ENCODE measurements around the gene NRN1.

Gene NRN1

GRCh38 chr6:6007366-6008088 is 802 bp upstream of the NRN1 start:
- Histone ChIP-seq H2BK12ac (ENCODE audit: low read length) (no peak overlapping the region), H2AFZ (ENCODE audit: insufficient read depth, low read length, poor library complexity) (peak overlapping the region; percentile 35), H3K23ac (ENCODE audit: low read length) (no peak overlapping the region), H2BK120ac (ENCODE audit: insufficient read depth, low read length, poor library complexity) (no peak overlapping the region), H3K9ac (ENCODE audit: low read length) (no peak overlapping the region), H3K79me2 (ENCODE audit: control insufficient read depth, insufficient read depth, low read length, poor library complexity) (no peaks in the 10 kb centered on the region), H3K9me3 (ENCODE audit: insufficient read depth, low read depth, low read length) (no peaks in the 10 kb centered on the region), H3K36me3 (ENCODE audit: control insufficient read depth in 1 of 2, insufficient read depth in 2 of 2, low read length in 2 of 2) (no peaks in the 10 kb centered on the region), H3K4ac (ENCODE audit: low read depth, low read length) (no peak overlapping the region), H4K8ac (ENCODE audit: low read depth, low read length) (no peak overlapping the region), H2BK5ac (ENCODE audit: low read depth, low read length, poor library complexity) (no peak overlapping the region), H4K12ac (ENCODE audit: low read depth, low read length) (no peak overlapping the region), H2AK5ac (ENCODE audit: low read length) (no peak overlapping the region), H3K4me2 (ENCODE audit: low read length) (peak overlapping the region; percentile 93), H3K14ac (ENCODE audit: low read length) (no peak overlapping the region), H3K27ac (ENCODE audit: low read depth, low read length) (no peak overlapping the region), H3K4me3 (ENCODE audit: low read depth, low read length) (no peak overlapping the region), H3K18ac (ENCODE audit: low read length) (no peak overlapping the region), H3K79me1 (ENCODE audit: low read length) (no peaks in the 10 kb centered on the region), H3K27me3 (ENCODE audit: insufficient read depth, low read length) (peaks cover 58% of the 10 kb centered on the region), H3K4me1 (ENCODE audit: control insufficient read depth in 1 of 2, insufficient read depth in 2 of 2, low read length in 2 of 2) (peaks cover 14 to 21% of the 10 kb centered on the region in 2 experiments), H4K91ac (ENCODE audit: low read depth, low read length) (no peak overlapping the region)
- WGBS (ENCODE audit: extremely low coverage, insufficient coverage, insufficient read length), result no CpG with 5 or more reads among the region's 57 CpGs
- peak; percentile 31 to 56 for DNase-seq

- H4K91ac ChIP-seq (ENCODE audit: low read depth, low read length), result no peak overlapping the region
- H3K4ac ChIP-seq (ENCODE audit: low read depth, low read length), result no peak overlapping the region
- H3K23ac ChIP-seq (ENCODE audit: low read length), result no peak overlapping the region
- no peak for DNase-seq
- no peak overlapping the region for H3K14ac ChIP-seq (ENCODE audit: low read length)
- H4K12ac ChIP-seq (ENCODE audit: low read depth, low read length), result no peak overlapping the region
- no peak overlapping the region for H3K4me2 ChIP-seq (ENCODE audit: low read length)
- no peaks in the 10 kb centered on the region for H3K79me1 ChIP-seq (ENCODE audit: low read length)
- H2AK5ac ChIP-seq (ENCODE audit: low read length), result no peak overlapping the region
- H3K18ac ChIP-seq (ENCODE audit: low read length), result no peak overlapping the region
- peaks cover 68% of the 10 kb centered on the region for H3K27me3 ChIP-seq (ENCODE audit: insufficient read depth, low read length)
- no peak overlapping the region for H3K4me3 ChIP-seq (ENCODE audit: low read depth, low read length)
- no CpG with 5 or more reads among the region's 10 CpGs for WGBS (ENCODE audit: extremely low coverage, insufficient coverage, insufficient read length)
- H2BK12ac ChIP-seq (ENCODE audit: low read length), result no peak overlapping the region
- H3K27ac ChIP-seq (ENCODE audit: low read depth, low read length), result no peak overlapping the region
- no peak overlapping the region for H2BK120ac ChIP-seq (ENCODE audit: insufficient read depth, low read length, poor library complexity)
- H3K9me3 ChIP-seq (ENCODE audit: insufficient read depth, low read depth, low read length), result peaks cover 6% of the 10 kb centered on the region
- H2AFZ ChIP-seq (ENCODE audit: insufficient read depth, low read length, poor library complexity), result no peak overlapping the region
- H3K4me1 ChIP-seq (ENCODE audit: control insufficient read depth in 1 of 2, insufficient read depth in 2 of 2, low read length in 2 of 2), result peaks cover 17 to 23% of the 10 kb centered on the region in 2 experiments
- no peak overlapping the region for H4K8ac ChIP-seq (ENCODE audit: low read depth, low read length)
- H2BK5ac ChIP-seq (ENCODE audit: low read depth, low read length, poor library complexity), result no peak overlapping the region
- no peaks in the 10 kb centered on the region for H3K79me2 ChIP-seq (ENCODE audit: control insufficient read depth, insufficient read depth, low read length, poor library complexity)
- no peaks in the 10 kb centered on the region for H3K36me3 ChIP-seq (ENCODE audit: control insufficient read depth in 1 of 2, insufficient read depth in 2 of 2, low read length in 2 of 2)
- H3K9ac ChIP-seq (ENCODE audit: low read length), result no peak overlapping the region
Observed at GRCh38 chr6:6006006-6006427, 708 bp downstream of the NRN1 start.

- Histone ChIP-seq H3K4ac (ENCODE audit: low read depth, low read length) (no peak overlapping the region), H3K36me3 (ENCODE audit: control insufficient read depth in 1 of 2, insufficient read depth in 2 of 2, low read length in 2 of 2) (no peaks in the 10 kb centered on the region), H3K14ac (ENCODE audit: low read length) (no peak overlapping the region), H3K79me1 (ENCODE audit: low read length) (no peaks in the 10 kb centered on the region), H2AK5ac (ENCODE audit: low read length) (no peak overlapping the region), H3K4me2 (ENCODE audit: low read length) (no peak overlapping the region), H2BK5ac (ENCODE audit: low read depth, low read length, poor library complexity) (no peak overlapping the region), H3K27me3 (ENCODE audit: insufficient read depth, low read length) (peaks cover 75% of the 10 kb centered on the region), H3K79me2 (ENCODE audit: control insufficient read depth, insufficient read depth, low read length, poor library complexity) (no peaks in the 10 kb centered on the region), H2BK120ac (ENCODE audit: insufficient read depth, low read length, poor library complexity) (no peak overlapping the region), H3K18ac (ENCODE audit: low read length) (no peak overlapping the region), H4K91ac (ENCODE audit: low read depth, low read length) (no peak overlapping the region), H3K9ac (ENCODE audit: low read length) (no peak overlapping the region), H3K4me1 (ENCODE audit: control insufficient read depth in 1 of 2, insufficient read depth in 2 of 2, low read length in 2 of 2) (peaks cover 17 to 23% of the 10 kb centered on the region in 2 experiments), H3K4me3 (ENCODE audit: low read depth, low read length) (no peak overlapping the region), H3K9me3 (ENCODE audit: insufficient read depth, low read depth, low read length) (peaks cover 6% of the 10 kb centered on the region), H2BK12ac (ENCODE audit: low read length) (no peak overlapping the region), H3K27ac (ENCODE audit: low read depth, low read length) (no peak overlapping the region), H3K23ac (ENCODE audit: low read length) (no peak overlapping the region), H2AFZ (ENCODE audit: insufficient read depth, low read length, poor library complexity) (no peak overlapping the region), H4K12ac (ENCODE audit: low read depth, low read length) (no peak overlapping the region), H4K8ac (ENCODE audit: low read depth, low read length) (no peak overlapping the region)
- no peak for DNase-seq
- 100% methylated on average over 1 of the region's 13 CpGs for WGBS (ENCODE audit: extremely low coverage, insufficient coverage, insufficient read length)
Observed at GRCh38 chr6:6005051-6006005, 1.4 kb downstream of the NRN1 start.

- Histone ChIP-seq H3K18ac (ENCODE audit: low read length) (no peak overlapping the region), H3K4me2 (ENCODE audit: low read length) (peak overlapping the region; percentile 69), H3K27me3 (ENCODE audit: insufficient read depth, low read length) (peaks cover 82% of the 10 kb centered on the region), H3K36me3 (ENCODE audit: control insufficient read depth in 1 of 2, insufficient read depth in 2 of 2, low read length in 2 of 2) (no peaks in the 10 kb centered on the region), H2BK120ac (ENCODE audit: insufficient read depth, low read length, poor library complexity) (no peak overlapping the region), H2BK12ac (ENCODE audit: low read length) (no peak overlapping the region), H3K14ac (ENCODE audit: low read length) (no peak overlapping the region), H3K79me2 (ENCODE audit: control insufficient read depth, insufficient read depth, low read length, poor library complexity) (no peaks in the 10 kb centered on the region), H3K4me1 (ENCODE audit: control insufficient read depth in 1 of 2, insufficient read depth in 2 of 2, low read length in 2 of 2) (peaks cover 17 to 23% of the 10 kb centered on the region in 2 experiments), H3K4ac (ENCODE audit: low read depth, low read length) (no peak overlapping the region), H3K79me1 (ENCODE audit: low read length) (no peaks in the 10 kb centered on the region), H2AFZ (ENCODE audit: insufficient read depth, low read length, poor library complexity) (no peak overlapping the region), H2BK5ac (ENCODE audit: low read depth, low read length, poor library complexity) (no peak overlapping the region), H4K91ac (ENCODE audit: low read depth, low read length) (no peak overlapping the region), H4K8ac (ENCODE audit: low read depth, low read length) (no peak overlapping the region), H3K23ac (ENCODE audit: low read length) (no peak overlapping the region), H3K27ac (ENCODE audit: low read depth, low read length) (no peak overlapping the region), H3K4me3 (ENCODE audit: low read depth, low read length) (no peak overlapping the region), H4K12ac (ENCODE audit: low read depth, low read length) (no peak overlapping the region), H3K9ac (ENCODE audit: low read length) (no peak overlapping the region), H3K9me3 (ENCODE audit: insufficient read depth, low read depth, low read length) (peaks cover 10% of the 10 kb centered on the region), H2AK5ac (ENCODE audit: low read length) (no peak overlapping the region)
- DNase-seq, result peak; percentile 4 to 34
- no CpG with 5 or more reads among the region's 37 CpGs for whole genome bisulfite sequencing (ENCODE audit: extremely low coverage, insufficient coverage, insufficient read length)
Observed at GRCh38 chr6:6004390-6004995, 2.2 kb downstream of the NRN1 start.
